IPS-18c (cell line): ENCODE measurements around the gene AGAP1.

ENCODE experiments used
- H3K4me3 ChIP-seq: 2 replicates; pipeline ENCODE4 v1.7.0; 2013; ENCODE audit warnings: low read depth, mild to moderate bottlenecking, low read length, moderate library complexity; ENCODE audit not compliant: insufficient read depth
- H3K9me3 ChIP-seq: one replicate; pipeline ENCODE4 v1.6.1; 2013; ENCODE audit warnings: mild to moderate bottlenecking, low read length, moderate library complexity; ENCODE audit not compliant: control insufficient read depth, insufficient read depth

Gene AGAP1

GRCh38 chr2:235968616-235969324 is 474.9 kb downstream of the AGAP1 start:
- Histone ChIP-seq H3K4me3 (no peak overlapping the region), H3K9me3 (no peaks in the 10 kb centered on the region)

DNA sequence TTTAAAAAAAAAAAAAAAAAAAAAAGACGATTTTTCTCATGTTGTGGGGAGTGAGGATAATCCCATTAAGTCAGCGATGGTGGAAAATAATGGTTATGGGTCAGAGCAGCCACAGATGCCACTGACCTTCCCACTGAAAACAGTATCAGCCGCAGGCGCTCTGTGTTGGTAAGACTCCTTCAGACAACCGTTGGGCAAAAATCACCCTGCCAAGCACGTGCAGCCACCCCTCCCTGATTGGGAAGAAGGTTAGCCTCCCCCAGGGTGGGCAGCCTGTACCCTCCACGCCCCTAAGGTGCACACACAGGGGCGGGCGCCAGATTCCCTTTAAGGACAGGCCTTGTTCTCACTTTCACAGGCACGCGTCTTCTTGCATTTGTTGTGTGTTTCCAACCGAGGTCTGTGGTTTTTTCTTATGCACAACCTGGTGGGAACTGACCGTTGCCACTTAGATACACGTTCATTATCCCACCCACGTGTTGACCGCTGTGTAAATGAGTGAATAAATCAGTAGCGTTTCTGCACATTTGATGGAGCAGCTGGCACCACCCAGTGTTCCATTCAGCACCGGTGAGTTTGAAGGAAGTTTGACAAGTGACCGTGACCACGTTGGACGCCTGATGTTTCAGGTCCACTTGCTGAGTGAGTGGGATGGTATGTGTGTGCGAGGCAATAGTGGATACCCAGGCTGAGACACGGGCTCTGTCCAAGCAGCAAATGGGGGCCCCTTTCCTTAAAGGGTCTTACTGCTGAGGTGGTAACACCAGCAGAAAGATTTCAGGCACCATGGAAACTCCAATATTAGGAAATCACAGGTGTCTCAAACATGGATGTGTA is 476.6 kb downstream of the AGAP1 start:
- no peak overlapping the region for H3K4me3 ChIP-seq

GRCh38 chr2:235976516-235976915 is 482.7 kb downstream of the AGAP1 start:
- Histone ChIP-seq H3K4me3 (no peak overlapping the region), H3K9me3 (no peaks in the 10 kb centered on the region)

More for the DNA sequence above, 476.6 kb downstream of the AGAP1 start:
- H3K9me3 ChIP-seq = no peaks in the 10 kb centered on the region

DNA sequence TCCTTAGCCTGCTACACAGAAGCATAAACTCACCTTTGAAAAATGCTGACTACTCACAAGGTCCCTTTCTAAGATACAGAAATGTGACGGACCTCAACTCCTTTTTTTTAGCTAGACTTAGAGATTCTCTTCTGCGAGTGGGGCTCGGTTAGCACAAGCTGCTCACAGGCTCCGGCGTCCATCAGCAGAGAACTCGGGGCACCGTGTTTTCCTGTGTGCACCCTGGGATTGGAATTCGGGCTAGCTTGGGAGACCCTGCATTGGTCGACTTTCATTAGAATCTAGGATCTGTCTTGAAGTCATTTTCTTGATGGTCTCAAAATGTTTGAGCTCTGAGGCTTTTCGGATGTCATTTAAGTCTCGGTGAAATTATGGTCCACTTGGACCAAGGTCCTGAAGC is 483.1 kb downstream of the AGAP1 start:
- no peaks in the 10 kb centered on the region for H3K9me3 ChIP-seq
- H3K4me3 ChIP-seq = no peak overlapping the region

DNA sequence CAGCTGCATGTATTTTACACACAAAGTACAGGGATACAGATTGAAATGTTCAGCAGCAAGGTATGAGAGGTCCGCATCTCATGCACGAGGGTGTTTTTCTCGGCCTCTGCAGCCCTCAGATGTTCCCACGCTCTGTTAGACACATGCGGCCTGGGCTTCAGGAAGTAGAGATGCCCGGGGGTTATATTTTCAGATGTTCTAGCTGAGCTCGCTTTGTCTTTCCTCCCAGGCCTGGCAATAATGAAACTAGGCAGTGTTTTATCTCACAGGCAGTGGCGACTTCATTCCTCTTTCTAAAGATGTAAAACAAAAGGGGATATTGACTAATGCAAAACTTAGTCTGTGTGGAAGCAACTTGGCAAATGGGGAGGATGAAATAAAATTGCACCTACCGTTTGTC is 483.6 kb downstream of the AGAP1 start:
- H3K9me3 ChIP-seq = no peaks in the 10 kb centered on the region
- no peak overlapping the region for H3K4me3 ChIP-seq

DNA sequence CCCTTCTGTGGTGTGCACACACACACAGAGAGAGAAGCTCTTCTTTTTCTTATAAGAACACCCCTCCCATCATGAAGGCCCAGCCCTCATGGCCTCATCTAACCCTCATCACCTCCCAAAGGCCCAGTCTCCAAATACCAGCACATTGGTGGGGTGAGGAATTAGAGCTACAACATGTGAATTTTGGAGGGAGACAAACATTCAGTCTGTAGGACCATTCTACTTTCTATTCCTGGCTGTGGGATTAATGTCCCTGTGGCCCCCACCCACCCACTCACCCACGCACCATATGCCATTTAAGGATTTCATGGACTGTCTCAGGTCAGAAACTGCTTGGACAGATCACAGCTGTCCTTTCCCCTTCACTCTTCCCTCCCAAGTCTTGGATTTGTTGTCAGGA is 484.2 kb downstream of the AGAP1 start:
- no peak overlapping the region for H3K4me3 ChIP-seq
- no peaks in the 10 kb centered on the region for H3K9me3 ChIP-seq

- no peaks in the 10 kb centered on the region for H3K9me3 ChIP-seq
- H3K4me3 ChIP-seq = no peak overlapping the region
Observed at GRCh38 chr2:235979037-235979436, 485.2 kb downstream of the AGAP1 start.

GRCh38 chr2:235979753-235980435 is 486.1 kb downstream of the AGAP1 start:
- H3K9me3 ChIP-seq = no peaks in the 10 kb centered on the region
- no peak overlapping the region for H3K4me3 ChIP-seq

DNA sequence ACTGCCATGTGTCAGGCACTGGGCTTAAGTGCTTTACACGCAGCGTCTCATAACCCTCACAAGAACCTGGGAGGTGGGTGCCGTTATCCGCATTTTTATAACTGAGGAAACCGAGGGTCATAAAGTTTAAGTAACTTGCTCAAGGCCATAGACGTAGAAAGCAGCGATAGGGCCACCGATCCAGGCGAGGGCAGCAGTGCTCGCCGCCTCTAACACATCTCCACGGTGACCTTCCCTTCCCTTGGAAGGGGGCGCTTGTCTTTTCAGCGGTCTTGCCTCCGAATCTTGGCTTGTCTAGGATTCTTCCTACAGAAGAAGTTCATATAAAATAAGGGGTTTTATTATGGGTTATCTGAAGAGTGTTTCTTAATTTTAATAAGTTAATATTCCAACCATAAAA is 487.8 kb downstream of the AGAP1 start:
- no peaks in the 10 kb centered on the region for H3K9me3 ChIP-seq
- no peak overlapping the region for H3K4me3 ChIP-seq

- no peak overlapping the region for H3K4me3 ChIP-seq
- no peaks in the 10 kb centered on the region for H3K9me3 ChIP-seq
Observed at GRCh38 chr2:235983016-235983415, 489.2 kb downstream of the AGAP1 start.

- Histone ChIP-seq H3K4me3 (no peak overlapping the region), H3K9me3 (no peaks in the 10 kb centered on the region)
Observed at GRCh38 chr2:235984552-235984951, 490.7 kb downstream of the AGAP1 start.

DNA sequence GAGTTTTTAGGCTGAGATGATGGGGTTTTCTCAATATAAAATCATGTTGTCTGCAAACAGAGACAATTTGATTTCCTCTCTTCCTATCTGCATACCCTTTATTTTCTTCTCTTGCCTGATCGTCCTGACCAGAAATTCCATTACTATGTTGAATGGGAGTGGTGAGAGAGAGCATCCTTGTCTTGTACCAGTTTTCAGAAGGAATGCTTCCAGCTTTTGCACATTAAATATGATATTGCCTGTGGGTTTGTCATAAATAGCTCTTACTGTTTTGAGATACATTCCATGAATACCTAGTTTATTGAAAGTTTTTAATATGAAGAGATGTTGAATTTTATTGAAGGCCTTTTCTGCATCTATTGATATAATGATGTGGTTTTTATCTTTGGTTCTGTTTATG is 492.5 kb downstream of the AGAP1 start:
- Histone ChIP-seq H3K9me3 (no peaks in the 10 kb centered on the region), H3K4me3 (no peak overlapping the region)

- Histone ChIP-seq H3K4me3 (no peak overlapping the region), H3K9me3 (no peaks in the 10 kb centered on the region)
Observed at GRCh38 chr2:235988271-235989015, 494.6 kb downstream of the AGAP1 start.

DNA sequence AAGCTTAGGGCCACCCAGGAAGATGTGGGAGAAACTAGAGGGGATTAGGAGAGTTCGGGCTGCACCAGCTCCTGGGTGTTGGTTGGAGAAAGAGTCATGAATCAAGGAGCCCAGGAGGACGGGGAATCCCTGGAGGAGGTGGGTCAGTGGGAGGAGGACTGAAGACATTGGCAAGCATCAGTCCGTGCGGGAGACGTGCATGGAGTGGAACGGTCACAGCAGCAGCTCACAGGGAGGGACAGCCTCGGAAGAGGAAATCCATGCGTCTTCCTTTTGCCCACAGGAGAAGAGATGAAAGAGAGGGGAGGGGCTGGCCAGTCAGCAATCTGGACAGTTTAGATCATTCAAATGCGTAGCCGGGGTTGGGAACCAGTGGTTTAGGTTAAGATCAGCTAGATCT is 495.7 kb downstream of the AGAP1 start:
- no peaks in the 10 kb centered on the region for H3K9me3 ChIP-seq
- no peak overlapping the region for H3K4me3 ChIP-seq

DNA sequence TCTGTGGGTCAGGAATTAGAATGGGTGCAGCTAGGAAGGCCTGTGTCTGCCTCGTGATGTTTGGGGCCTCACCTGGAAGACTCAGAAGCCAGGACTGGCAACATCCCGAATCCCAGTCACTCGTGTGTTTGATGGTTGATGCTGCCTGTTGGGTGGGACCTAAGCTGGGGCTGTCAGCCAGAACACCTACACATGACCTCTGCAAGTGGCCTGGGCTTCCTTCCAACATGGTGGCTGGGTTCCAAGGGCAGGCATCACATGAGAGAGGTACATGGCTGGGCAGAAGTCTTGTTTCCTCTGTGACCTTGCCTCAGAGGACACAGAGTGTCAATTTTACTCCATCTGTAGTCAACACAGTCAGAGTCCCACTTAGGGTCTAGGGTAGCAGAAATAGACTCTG is 496.5 kb downstream of the AGAP1 start:
- Histone ChIP-seq H3K9me3 (no peaks in the 10 kb centered on the region), H3K4me3 (no peak overlapping the region)

GRCh38 chr2:235992024-235992423 is 498.2 kb downstream of the AGAP1 start:
- H3K4me3 ChIP-seq = no peak overlapping the region
- no peaks in the 10 kb centered on the region for H3K9me3 ChIP-seq

DNA sequence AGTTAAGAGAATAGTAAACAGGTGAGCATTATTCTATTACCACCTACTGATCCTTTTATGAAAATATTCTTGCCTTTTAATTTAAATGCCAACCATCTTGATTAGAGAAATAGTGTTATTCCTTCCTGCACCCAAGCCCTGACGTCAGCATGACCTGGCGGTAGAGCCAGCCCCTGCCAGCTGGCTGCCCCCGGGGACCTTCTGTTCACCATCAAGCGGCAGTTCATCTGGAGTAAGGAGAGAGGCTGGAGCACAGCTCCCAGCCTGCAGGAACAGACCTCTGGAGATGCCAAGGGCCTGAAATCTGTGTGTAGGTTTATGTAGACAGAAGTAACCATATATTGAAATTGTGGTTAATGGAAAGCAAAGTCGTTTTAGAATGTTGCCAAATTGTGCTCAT is 502.6 kb downstream of the AGAP1 start:
- H3K9me3 ChIP-seq = peaks cover 2% of the 10 kb centered on the region
- no peak overlapping the region for H3K4me3 ChIP-seq
